GM21717 (cell line): ENCODE measurements around the gene RWDD4.

Source experiments
- ATAC-seq: cut with Tn5 transposase; IDR thresholded peaks from one replicate; pipeline ENCODE4 v1.9.1; 2021; ENCODE audit warnings: mild to moderate bottlenecking, moderate library complexity; ENCODE audit not compliant: unreplicated experiment

The RWDD4 gene

GRCh38 chr4:183602557-183603027 is 56.4 kb downstream of the RWDD4 start:
- no peak for ATAC-seq

GRCh38 chr4:183601381-183601780 is 57.6 kb downstream of the RWDD4 start:
- ATAC-seq, result no peak

GRCh38 chr4:183600189-183600685 is 58.7 kb downstream of the RWDD4 start:
- ATAC-seq, result no peak

GRCh38 chr4:183599690-183600089 is 59.3 kb downstream of the RWDD4 start:
- ATAC-seq, result peak; percentile 47

- ATAC-seq, result no peak
Observed at GRCh38 chr4:183599284-183599683, 59.7 kb downstream of the RWDD4 start.

- ATAC-seq, result no peak
Observed at GRCh38 chr4:183596067-183596757, 62.8 kb downstream of the RWDD4 start.

- ATAC-seq, result no peak
Observed at GRCh38 chr4:183594823-183595222, 64.2 kb downstream of the RWDD4 start.

- ATAC-seq, result no peak
Observed at GRCh38 chr4:183591301-183591700, 67.7 kb downstream of the RWDD4 start.
